SK-N-MC (cell line): ENCODE measurements around the gene DNASE1.

Experiments
- EZH2 ChIP-seq: fragments of 200-600 bp; sonication (generic); IDR thresholded peaks from one replicate; pipeline ENCODE4 v1.6.1; 2017; ENCODE audit warnings: antibody characterized with exemption
- FOXP2 ChIP-seq: optimal IDR thresholded peaks from 2 replicates; pipeline ENCODE3; 2011; ENCODE audit warnings: mild to moderate bottlenecking, moderate library complexity; ENCODE audit not compliant: insufficient read depth; ENCODE audit errors: extremely low read length, control extremely low read depth
- POLR2AphosphoS5 ChIP-seq: IDR thresholded peaks from 2 replicates; pipeline ENCODE4 v1.6.1; 2012; ENCODE audit warnings: mild to moderate bottlenecking, low read depth, low read length, borderline replicate concordance

DNA sequence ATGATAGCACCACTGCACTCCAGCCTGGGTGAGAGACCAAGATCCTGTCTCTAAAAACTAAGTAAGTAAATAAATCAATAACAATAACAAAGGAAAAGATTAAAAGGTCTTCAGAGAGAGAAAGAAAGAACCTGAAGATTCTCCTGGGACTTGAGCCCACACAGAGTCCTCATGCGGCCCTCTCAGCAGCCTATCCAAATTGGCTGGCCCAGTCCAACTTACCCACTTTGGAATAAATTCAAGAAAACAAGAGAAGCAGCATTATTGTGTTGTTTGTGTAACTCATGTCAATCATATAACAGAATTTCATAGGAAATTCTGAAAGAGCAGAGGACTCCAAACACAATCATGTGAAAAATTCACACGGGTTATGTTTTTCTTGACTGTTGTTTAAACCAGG is 46.9 kb upstream of the DNASE1 start:
- TF ChIP-seq POLR2AphosphoS5 (no peak), EZH2 (no peak), FOXP2 (no peak)
